Skin epidermis (tissue), 12 donors: Measurements from ENCODE around the gene NDUFB6.
A peak's percentile ranks its signal among the peaks of the same experiment; 100 is the strongest.
"Not testable (repeated sequence)": the region's sequence is repeated elsewhere in the genome, so short reads cannot be mapped to it uniquely, and the experiment has no call there.

Source experiments
- H3K27ac ChIP-seq, 21 experiments: fragments of 200-600 bp; sonication (generic) in 11 of 21; one replicate each; pipeline ENCODE4 v1.5.0; 2020; ENCODE audit warnings: mild to moderate bottlenecking in 3 of 21, inconsistent platforms in 2 of 21, moderate library complexity in 2 of 21
- H3K4me3 ChIP-seq, 7 experiments: fragments of 200-600 bp; sonication (generic) in 2 of 7; one replicate each; pipeline ENCODE4 v1.5.0; 2020; ENCODE audit warnings: inconsistent platforms in 2 of 7, mild to moderate bottlenecking in 2 of 7, moderate library complexity in 1 of 7

NDUFB6 gene

DNA sequence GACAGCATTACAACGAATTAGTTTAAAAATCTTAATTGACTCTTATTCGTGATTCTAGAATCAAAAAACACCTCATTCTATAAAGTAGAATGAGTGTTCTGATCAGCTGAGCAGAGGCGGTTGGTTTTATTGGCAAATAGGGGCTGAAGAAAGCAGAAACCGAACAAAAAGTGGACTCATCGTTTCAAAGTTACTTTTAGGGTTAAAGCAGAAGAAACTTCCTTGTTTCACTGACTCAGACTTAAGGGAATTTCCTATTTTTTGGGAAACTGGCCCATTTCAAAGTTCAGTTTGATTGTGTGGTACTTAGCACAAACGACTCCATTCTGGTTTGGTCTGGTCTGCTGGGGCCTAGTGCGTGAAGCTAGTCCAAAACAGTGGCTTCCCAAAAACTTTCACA lies 862 bp upstream of the NDUFB6 start:
- Histone ChIP-seq H3K27ac (peak overlapping the region in 8 of 21 experiments; percentile 75 to 92 (median 87)), H3K4me3 (peak overlapping the region in 1 of 7 experiments; percentile 99)

- H3K27ac ChIP-seq, result peak overlapping the region; percentile 47 to 92 (median 85)
- peak overlapping the region; percentile 64 to 99 (median 85) for H3K4me3 ChIP-seq
Observed at GRCh38 chr9:32571969-32572899, 725 bp downstream of the NDUFB6 start.

DNA sequence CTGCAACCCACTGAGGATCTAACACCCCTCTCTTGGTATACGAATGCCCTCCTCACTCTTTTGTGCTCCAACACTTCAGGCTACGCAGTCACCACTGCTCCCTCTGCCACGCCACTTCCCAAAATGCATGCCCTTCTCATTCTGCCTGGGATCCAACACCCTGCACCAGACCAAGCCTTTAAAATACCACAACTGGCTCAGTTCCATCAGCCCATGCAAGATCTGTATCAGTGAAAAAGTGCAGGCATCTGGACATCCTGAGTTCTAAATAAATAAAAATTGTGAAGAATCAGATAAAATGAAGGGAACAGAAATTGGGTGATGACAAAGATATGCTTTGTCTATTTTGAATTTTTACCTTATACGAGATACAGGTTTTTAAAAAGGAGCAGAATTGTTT lies 2.7 kb downstream of the NDUFB6 start:
- Histone ChIP-seq H3K4me3 (no peak overlapping the region), H3K27ac (no peak overlapping the region)

DNA sequence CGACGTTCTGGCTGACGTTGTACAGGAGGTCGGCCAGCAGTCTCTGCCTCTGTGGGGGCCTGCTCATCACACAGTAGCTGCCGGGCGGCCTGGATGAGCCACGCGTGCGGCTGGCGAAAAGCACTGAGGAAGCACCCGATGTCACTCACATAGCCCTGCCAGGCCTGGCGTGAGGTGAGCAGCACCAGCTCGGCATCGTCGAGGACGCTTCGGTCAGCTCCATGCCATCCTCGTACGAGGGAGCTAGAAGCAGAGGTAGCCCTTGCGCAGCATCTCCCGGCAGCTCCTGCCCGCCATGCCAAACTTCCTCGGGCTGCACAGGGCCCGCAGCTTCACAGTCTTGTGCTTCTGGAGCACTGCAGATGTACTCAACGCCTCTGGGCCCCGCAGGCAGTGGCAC lies 6.2 kb downstream of the NDUFB6 start:
- H3K4me3 ChIP-seq, result no peak overlapping the region
- no peak overlapping the region for H3K27ac ChIP-seq

- Histone ChIP-seq H3K4me3 (no peak overlapping the region), H3K27ac (no peak overlapping the region)
Observed at GRCh38 chr9:32565967-32566366, 7.0 kb downstream of the NDUFB6 start.

GRCh38 chr9:32558408-32558934 lies 14.5 kb downstream of the NDUFB6 start:
- H3K4me3 ChIP-seq, result no peak overlapping the region
- peak overlapping the region in 4 of 21 experiments; percentile 11 to 53 (median 36) for H3K27ac ChIP-seq

DNA sequence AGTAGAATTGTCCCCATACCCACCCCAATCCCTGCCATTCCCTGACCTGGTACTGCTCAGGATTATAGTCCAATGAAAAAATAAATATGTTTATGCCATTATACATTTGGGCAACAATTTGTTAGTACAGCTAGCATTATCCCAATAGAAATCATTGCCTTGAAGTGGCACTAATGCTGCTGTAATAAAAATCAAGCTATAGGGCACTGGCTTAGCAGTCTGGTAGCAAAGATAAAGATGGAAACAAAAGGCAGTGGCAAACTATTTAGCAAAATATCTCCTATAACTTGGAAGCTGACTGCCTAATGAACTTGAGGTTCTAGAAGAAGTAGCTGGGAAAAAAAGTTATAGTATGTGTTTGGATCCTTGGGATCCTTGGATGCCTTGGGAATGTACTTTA lies 18.4 kb downstream of the NDUFB6 start:
- no peak overlapping the region for H3K4me3 ChIP-seq
- H3K27ac ChIP-seq, result no peak overlapping the region

- Histone ChIP-seq H3K4me3 (no peak overlapping the region), H3K27ac (no peak overlapping the region)
Observed at GRCh38 chr9:32554107-32554506, 18.9 kb downstream of the NDUFB6 start.

- peak within 1 kb of the TSS; percentile 52 to 80 (median 76) for H3K4me3 ChIP-seq
- H3K27ac ChIP-seq, result peak within 1 kb of the TSS; percentile 76 to 99 (median 96)
Observed at GRCh38 chr9:32552172-32552872, 20.6 kb downstream of the NDUFB6 start, which contains the start of the genes SMIM27 and TOPORS. SMIM27 (plus strand) TSS chr9:32552327; CDS start chr9:32552435, 108 bp downstream. TOPORS (minus strand) TSS chr9:32552586; CDS start chr9:32552436, 150 bp downstream.

- peak overlapping the region; percentile 52 to 80 (median 76) for H3K4me3 ChIP-seq
- peak overlapping the region; percentile 1 to 99 (median 96) for H3K27ac ChIP-seq
Observed at GRCh38 chr9:32551276-32552051, 21.5 kb downstream of the NDUFB6 start.

- peak overlapping the region; percentile 1 to 99 (median 96) for H3K27ac ChIP-seq
Observed at GRCh38 chr9:32550562-32551275, 22.2 kb downstream of the NDUFB6 start.

DNA sequence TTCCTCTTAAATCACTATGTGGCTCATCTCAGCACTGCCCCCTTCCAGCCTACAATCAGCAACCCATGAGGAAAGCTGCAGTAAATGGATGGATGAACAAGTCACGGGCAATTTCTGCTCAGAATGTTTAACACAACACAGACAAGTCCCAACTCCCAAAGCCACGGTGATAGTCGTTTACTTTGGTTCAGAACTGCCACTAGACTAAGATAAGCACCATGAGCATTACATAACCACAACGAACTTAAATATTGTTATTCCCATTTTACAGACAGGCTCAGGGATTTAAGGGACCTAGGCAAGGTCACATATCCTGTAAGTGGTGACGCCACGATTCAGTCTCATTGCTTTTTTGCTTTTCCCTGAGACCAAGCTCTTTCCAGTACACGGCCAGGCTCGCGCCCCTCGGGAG lies 22.8 kb downstream of the NDUFB6 start:
- Histone ChIP-seq H3K27ac (peak overlapping the region in 20 of 21 experiments; percentile 70 to 99 (median 96)), H3K4me3 (peak overlapping the region; percentile 52 to 80 (median 76))

More at GRCh38 chr9:32550562-32551275, 22.2 kb downstream of the NDUFB6 start:
- peak overlapping the region; percentile 52 to 80 (median 76) for H3K4me3 ChIP-seq

DNA sequence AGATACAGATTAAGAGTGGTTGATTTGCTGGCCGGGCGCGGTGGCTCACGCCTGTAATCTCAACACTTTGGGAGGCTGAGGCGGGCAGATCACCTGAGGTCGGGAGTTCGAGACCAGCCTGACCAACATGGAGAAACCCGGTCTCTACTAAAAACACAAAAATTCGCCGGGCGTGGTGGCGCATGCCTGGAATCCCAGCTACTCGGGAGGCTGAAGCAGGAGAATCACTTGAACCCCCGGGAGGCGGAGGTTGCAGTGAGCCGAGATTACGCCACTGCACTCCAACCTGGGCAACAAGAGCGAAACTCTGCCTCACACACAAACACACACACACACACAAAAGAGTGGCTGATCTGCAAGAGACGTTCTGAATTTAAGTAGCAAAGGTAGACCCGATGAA lies 24.7 kb downstream of the NDUFB6 start:
- H3K27ac ChIP-seq, H3K4me3 ChIP-seq: not testable (repeated sequence)

- H3K27ac ChIP-seq, result no peak overlapping the region
Observed at GRCh38 chr9:32545884-32546283, 27.1 kb downstream of the NDUFB6 start.

GRCh38 chr9:32543047-32543446 lies 29.9 kb downstream of the NDUFB6 start:
- no peak overlapping the region for H3K27ac ChIP-seq
- no peak overlapping the region for H3K4me3 ChIP-seq

More at GRCh38 chr9:32545884-32546283, 27.1 kb downstream of the NDUFB6 start:
- H3K4me3 ChIP-seq, result no peak overlapping the region

GRCh38 chr9:32533816-32534215 lies 39.1 kb downstream of the NDUFB6 start:
- no peak overlapping the region for H3K27ac ChIP-seq

DNA sequence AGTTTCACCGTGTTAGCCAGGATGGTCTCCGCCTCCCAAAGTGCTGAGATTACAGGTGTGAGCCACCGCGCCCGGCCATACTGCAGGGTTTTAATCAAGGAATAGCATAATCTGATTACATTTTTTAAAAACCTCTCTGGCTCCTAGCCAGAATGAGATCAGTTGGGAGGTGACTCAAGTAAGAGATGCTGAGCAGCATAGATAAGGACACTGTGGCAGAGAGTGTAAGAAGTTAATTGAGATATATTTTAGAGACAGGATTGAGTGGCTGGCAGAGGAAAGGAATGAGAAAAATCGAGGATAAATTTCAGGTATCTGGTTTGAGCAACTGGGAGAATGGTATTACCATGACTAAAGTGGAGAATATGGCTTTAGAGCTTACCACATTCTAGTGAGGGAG lies 39.6 kb downstream of the NDUFB6 start:
- no peak overlapping the region for H3K4me3 ChIP-seq
- no peak overlapping the region for H3K27ac ChIP-seq

More at GRCh38 chr9:32533816-32534215, 39.1 kb downstream of the NDUFB6 start:
- H3K4me3 ChIP-seq, result no peak overlapping the region

DNA sequence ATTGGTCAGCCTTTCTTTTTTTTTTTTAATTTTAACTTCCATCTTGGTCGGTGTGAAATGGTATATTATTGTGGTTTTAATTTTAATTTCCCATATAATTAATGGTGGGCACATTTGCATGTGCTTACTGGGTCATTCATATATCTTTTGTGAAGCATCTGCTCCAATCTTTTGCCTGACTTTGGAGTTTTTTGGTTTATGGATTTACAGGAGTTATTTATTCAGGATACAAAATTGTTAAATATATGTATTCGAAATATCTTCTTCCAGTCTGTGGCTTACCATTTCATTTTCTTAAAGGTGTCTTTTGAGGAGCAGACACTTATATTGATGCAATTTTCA lies 46.3 kb downstream of the NDUFB6 start:
- peak overlapping the region in 20 of 21 experiments; percentile 75 to 95 (median 86) for H3K27ac ChIP-seq

More for the DNA sequence above, 46.3 kb downstream of the NDUFB6 start:
- peak overlapping the region; percentile 51 to 79 (median 62) for H3K4me3 ChIP-seq
